Caco-2 (cell line): ENCODE data around the gene ZNF789. TPM values are rescaled to one million over a fixed set of nuclear protein-coding genes. Genes with fewer than 3 reads are reported as not detected.

Source experiments
- BruUV-seq: library from RNA; stranded (reverse); fragments of 400-500 nt; replicated peaks from 2 replicates; lab custom pipeline; 2021; lab: Mats Ljungman, UMichigan
- CTCF ChIA-PET: fragments of 300-600 bp; sonication (Branson Sonifier 250); formaldehyde crosslinking; loops from one replicate; lab custom pipeline; 2022; ENCODE audit warnings: antibody characterized with exemption; lab: Charles Lee
- POLR2A ChIA-PET: fragments of 300-600 bp; sonication (Branson Sonifier 250); formaldehyde crosslinking; loops from one replicate; lab custom pipeline; 2022; ENCODE audit warnings: antibody characterized with exemption; lab: Charles Lee
- DNase-seq, 2 experiments: peaks; one replicate each; pipeline versions ENCODE4 v3.0.0 to v3.0.0-alpha.2; 2020 to 2022
- H3K27me3 ChIP-seq: replicated peaks from 2 replicates; pipeline ENCODE4 v1.6.0; 2011; ENCODE audit warnings: low read length; ENCODE audit not compliant: control insufficient read depth, insufficient read depth
- H3K36me3 ChIP-seq: 2 replicates; pipeline ENCODE4 v1.5.1; 2011; ENCODE audit warnings: low read length; ENCODE audit not compliant: control insufficient read depth, insufficient read depth
- H3K4me1 ChIP-seq: fragments of 250-450 bp; sonication (Bioruptor Pico); 2 replicates; pipeline ENCODE4 v1.5.1; 2020; ENCODE audit warnings: mild to moderate bottlenecking
- H3K4me3 ChIP-seq: 2 replicates; pipeline ENCODE4 v1.5.1; 2011; ENCODE audit warnings: low read depth, mild to moderate bottlenecking, control low read depth, low read length
- H3K9me3 ChIP-seq: fragments of 250-450 bp; sonication (Bioruptor Pico); 2 replicates; pipeline ENCODE4 v1.5.1; 2020; ENCODE audit warnings: mild to moderate bottlenecking, moderate library complexity
- H3K27ac Mint-ChIP-seq: one replicate; pipeline ENCODE4 v1.8.0; 2022; ENCODE audit warnings: mixed read lengths; ENCODE audit not compliant: unreplicated experiment
- H3K27me3 Mint-ChIP-seq: one replicate; pipeline ENCODE4 v1.8.0; 2022; ENCODE audit warnings: mixed read lengths; ENCODE audit not compliant: insufficient read depth, unreplicated experiment
- H3K36me3 Mint-ChIP-seq: one replicate; pipeline ENCODE4 v1.8.0; 2022; ENCODE audit warnings: mild to moderate bottlenecking, mixed read lengths; ENCODE audit not compliant: insufficient read depth, unreplicated experiment
- H3K4me1 Mint-ChIP-seq: one replicate; pipeline ENCODE4 v1.8.0; 2022; ENCODE audit warnings: low read depth, mixed read lengths; ENCODE audit not compliant: unreplicated experiment
- H3K4me3 Mint-ChIP-seq: one replicate; pipeline ENCODE4 v1.8.0; 2022; ENCODE audit warnings: mild to moderate bottlenecking, moderate library complexity, mixed read lengths; ENCODE audit not compliant: unreplicated experiment
- H3K9me3 Mint-ChIP-seq: one replicate; pipeline ENCODE4 v1.8.0; 2022; ENCODE audit warnings: mixed read lengths; ENCODE audit not compliant: unreplicated experiment
- intact Hi-C: fragments of 100-400 bp; cut with micrococcal nuclease; formaldehyde crosslinking; loops from one replicate; pipeline ENCODE4 v1.10.0; 2022; ENCODE audit not compliant: unreplicated experiment
- total RNA-seq: library from RNA; stranded (reverse); gene quantifications from 2 replicates; pipeline ENCODE4 v1.2.3, GENCODE V29; 2022
- TF ChIP-seq, protein P1 (sequence below), 2 experiments: fragments of 200-600 bp in 1 of 2; IDR thresholded peaks; 1 replicate in 1 of 2; 2 replicates in 1 of 2; pipeline versions ENCODE4 v1.5.1 to v1.8.0; 2011 to 2022; ENCODE audit warnings: antibody characterized with exemption in 1 of 2, control low read depth in 1 of 2, inconsistent platforms in 1 of 2, low read depth in 1 of 2, low read length in 1 of 2, mild to moderate bottlenecking in 1 of 2, moderate library complexity in 1 of 2; ENCODE audit not compliant: insufficient read depth in 1 of 2, severe bottlenecking in 1 of 2, unreplicated experiment in 1 of 2

The ZNF789 gene
- total RNA-seq, 1 experiment from 2014 or later, result 30.1 TPM

DNA sequence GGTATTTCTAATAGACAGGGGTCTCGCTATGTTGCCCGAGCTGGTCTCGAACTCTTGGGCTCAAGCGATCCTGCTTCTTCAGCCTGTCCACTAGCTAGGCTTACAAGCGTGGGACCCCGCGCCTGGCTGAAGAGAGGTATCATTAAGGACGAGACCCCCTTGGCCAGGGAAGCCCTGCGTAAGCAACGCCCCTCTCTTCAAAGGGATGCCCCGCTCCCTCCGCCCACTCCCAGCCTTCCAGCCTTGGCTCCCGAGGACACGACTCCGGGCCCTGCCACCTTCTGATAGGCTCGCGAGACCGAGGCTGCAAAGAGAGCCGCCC is 31.6 kb downstream of the ZNF789 start:
- intact Hi-C loops, result loop anchor here (1.0 to 10.0 kb wide), 2 partner anchors 48 to 191 kb away; partner anchors contain the start of gene FAM200A
- peak in 1 of 2 experiments; percentile 99 for DNase-seq

DNA sequence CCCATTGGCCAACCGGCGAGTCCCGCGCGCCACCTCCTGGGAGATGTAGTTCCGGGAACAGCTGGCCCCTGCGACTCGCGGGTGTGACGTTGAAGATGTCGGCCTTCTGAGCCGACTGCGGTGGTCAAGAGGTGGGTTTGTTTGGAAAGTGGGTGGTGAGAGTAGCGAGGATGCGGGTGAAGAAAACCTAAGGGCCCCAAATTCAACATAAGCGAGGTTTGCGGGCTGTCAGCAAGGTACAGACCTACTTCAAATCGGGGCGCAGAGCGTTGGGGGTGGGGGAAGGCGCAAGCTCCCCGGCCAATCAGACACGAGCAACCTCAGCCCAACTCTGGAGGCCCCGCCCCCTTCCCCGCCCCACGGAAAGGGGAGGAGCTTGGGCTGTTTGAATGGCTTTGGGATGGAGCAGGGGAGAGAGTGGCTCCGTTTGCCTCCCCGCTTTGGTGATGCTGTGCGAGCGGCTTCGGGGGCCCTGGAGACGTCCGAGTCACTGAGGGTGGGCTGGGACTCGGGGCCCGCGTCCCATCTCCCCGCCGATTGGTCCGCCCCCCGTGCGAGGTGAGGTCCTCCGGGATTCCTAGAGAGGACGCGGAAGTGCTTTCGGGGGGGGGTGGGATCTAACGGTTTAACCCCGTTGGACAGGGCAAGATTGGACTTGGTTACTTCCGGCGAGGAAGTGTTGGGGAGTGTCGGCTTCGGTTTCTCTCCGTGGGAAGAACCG is 32.1 kb downstream of the ZNF789 start, which contains the start of gene ZKSCAN5:
Gene ZKSCAN5 (plus strand): TSS at position 60 of the 721 bp plus-strand sequence. CDS start 1,383 bp downstream, outside the sequence.
- Histone ChIP-seq H3K4me1 (no peaks in the 10 kb centered on the region; the same call in 1 of the 2 replicates), H3K9me3 (no peaks in the 10 kb centered on the region), H3K36me3 (no peaks in the 10 kb centered on the region), H3K27me3 (no peaks in the 10 kb centered on the region), H3K4me3 (peak within 1 kb of the TSS; percentile 68)
- Mint-ChIP-seq H3K4me3 (peak within 1 kb of the TSS; percentile 85), H3K9me3 (no peaks in the 10 kb centered on the region), H3K4me1 (peaks cover 6% of the 10 kb centered on the region), H3K27me3 (no peaks in the 10 kb centered on the region), H3K27ac (peak within 1 kb of the TSS; percentile 91), H3K36me3 (peaks cover 33% of the 10 kb centered on the region)
- TF ChIP-seq, protein P1, sequence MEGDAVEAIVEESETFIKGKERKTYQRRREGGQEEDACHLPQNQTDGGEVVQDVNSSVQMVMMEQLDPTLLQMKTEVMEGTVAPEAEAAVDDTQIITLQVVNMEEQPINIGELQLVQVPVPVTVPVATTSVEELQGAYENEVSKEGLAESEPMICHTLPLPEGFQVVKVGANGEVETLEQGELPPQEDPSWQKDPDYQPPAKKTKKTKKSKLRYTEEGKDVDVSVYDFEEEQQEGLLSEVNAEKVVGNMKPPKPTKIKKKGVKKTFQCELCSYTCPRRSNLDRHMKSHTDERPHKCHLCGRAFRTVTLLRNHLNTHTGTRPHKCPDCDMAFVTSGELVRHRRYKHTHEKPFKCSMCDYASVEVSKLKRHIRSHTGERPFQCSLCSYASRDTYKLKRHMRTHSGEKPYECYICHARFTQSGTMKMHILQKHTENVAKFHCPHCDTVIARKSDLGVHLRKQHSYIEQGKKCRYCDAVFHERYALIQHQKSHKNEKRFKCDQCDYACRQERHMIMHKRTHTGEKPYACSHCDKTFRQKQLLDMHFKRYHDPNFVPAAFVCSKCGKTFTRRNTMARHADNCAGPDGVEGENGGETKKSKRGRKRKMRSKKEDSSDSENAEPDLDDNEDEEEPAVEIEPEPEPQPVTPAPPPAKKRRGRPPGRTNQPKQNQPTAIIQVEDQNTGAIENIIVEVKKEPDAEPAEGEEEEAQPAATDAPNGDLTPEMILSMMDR (IDR thresholded peaks at IDR 0.05; ENCODE audit: insufficient read depth in 1 of 2, low read depth in 1 of 2, low read length in 1 of 2, severe bottlenecking in 1 of 2, unreplicated experiment in 1 of 2), result no peak
- ChIA-PET CTCF (interaction anchor here (0.7 to 1.2 kb wide), 2 partner anchors 14 to 415 kb away, joined by 3 read pairs; partner anchors contain the start of gene TRIM4), POLR2A (interaction anchor here (0.5 to 1.5 kb wide), 11 partner anchors 17 to 325 kb away, joined by 3 to 12 read pairs (median 3); partner anchors contain the start of genes FAM200A and ZSCAN25)
- DNase-seq, result peak; percentile 96 to 99
- intact Hi-C loops, result loop anchor here (1.0 to 10.0 kb wide), 2 partner anchors 48 to 190 kb away; partner anchors contain the start of gene FAM200A
- no TSS peak for BruUV-seq

More for the DNA sequence above, 31.6 kb downstream of the ZNF789 start:
- Histone ChIP-seq H3K27me3 (no peaks in the 10 kb centered on the region), H3K36me3 (no peaks in the 10 kb centered on the region), H3K4me1 (no peaks in the 10 kb centered on the region; the same call in 1 of the 2 replicates), H3K9me3 (no peaks in the 10 kb centered on the region), H3K4me3 (peak overlapping the region; percentile 68)
- BruUV-seq, result no TSS peak
- H3K27ac Mint-ChIP-seq, result peak overlapping the region; percentile 91
- H3K4me3 Mint-ChIP-seq, result peak overlapping the region; percentile 85
- ChIA-PET POLR2A (interaction anchor here (0.6 to 1.5 kb wide), 10 partner anchors 17 to 326 kb away, joined by 3 to 12 read pairs (median 3); partner anchors contain the start of genes FAM200A and ZSCAN25), CTCF (interaction anchor here (0.7 to 1.2 kb wide), 2 partner anchors 13 to 415 kb away, joined by 3 read pairs; partner anchors contain the start of gene TRIM4)
- H3K4me1 Mint-ChIP-seq, result peaks cover 6% of the 10 kb centered on the region
- H3K27me3 Mint-ChIP-seq, result no peaks in the 10 kb centered on the region
- TF ChIP-seq, protein P1 (IDR thresholded peaks at IDR 0.05; ENCODE audit: insufficient read depth in 1 of 2, low read depth in 1 of 2, low read length in 1 of 2, severe bottlenecking in 1 of 2, unreplicated experiment in 1 of 2), result no peak
- H3K9me3 Mint-ChIP-seq, result no peaks in the 10 kb centered on the region
- H3K36me3 Mint-ChIP-seq, result peaks cover 30% of the 10 kb centered on the region

DNA sequence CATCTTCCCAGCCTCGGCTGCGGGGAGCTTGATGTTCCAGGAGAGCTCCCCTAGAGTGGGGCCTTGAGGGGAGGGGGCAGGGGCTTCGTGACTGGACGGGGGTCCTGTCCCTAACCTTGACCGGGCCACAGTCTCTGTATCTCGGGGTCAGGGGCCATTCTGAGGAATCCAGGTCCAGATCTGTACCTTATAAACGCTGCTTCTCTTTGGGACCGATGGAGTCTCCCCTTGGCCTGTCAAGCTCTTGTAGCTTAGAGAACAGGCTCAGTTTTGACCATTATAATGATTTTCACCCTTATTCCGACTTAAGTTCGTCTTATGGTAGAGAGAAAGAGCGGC is 32.6 kb downstream of the ZNF789 start:
- H3K4me3 ChIP-seq, result peak overlapping the region; percentile 68
- TF ChIP-seq, protein P1 (IDR thresholded peaks at IDR 0.05; ENCODE audit: insufficient read depth in 1 of 2, low read depth in 1 of 2, low read length in 1 of 2, severe bottlenecking in 1 of 2, unreplicated experiment in 1 of 2), result no peak
- no TSS peak for BruUV-seq
- H3K27me3 ChIP-seq, result no peaks in the 10 kb centered on the region
- intact Hi-C loops, result loop anchor here (10.0 kb wide), 1 partner anchor 190 kb away; no protein-coding TSS in a partner anchor
- H3K9me3 Mint-ChIP-seq, result no peaks in the 10 kb centered on the region
- no peaks in the 10 kb centered on the region; the same call in 1 of the 2 replicates for H3K4me1 ChIP-seq
- peaks cover 30% of the 10 kb centered on the region for H3K36me3 Mint-ChIP-seq
- peaks cover 6% of the 10 kb centered on the region for H3K4me1 Mint-ChIP-seq
- ChIA-PET CTCF (interaction anchor here (1.2 kb wide), 1 partner anchor 414 kb away, joined by 3 read pairs; the partner anchor contains the start of gene TRIM4), POLR2A (interaction anchor here (0.5 to 1.5 kb wide), 5 partner anchors 39 to 325 kb away, joined by 3 to 12 read pairs (median 4); partner anchors contain the start of genes FAM200A and ZSCAN25)
- peak overlapping the region; percentile 85 for H3K4me3 Mint-ChIP-seq
- H3K27ac Mint-ChIP-seq, result peak overlapping the region; percentile 91
- H3K9me3 ChIP-seq, result no peaks in the 10 kb centered on the region
- no peak for DNase-seq
- no peaks in the 10 kb centered on the region for H3K36me3 ChIP-seq
- H3K27me3 Mint-ChIP-seq, result no peaks in the 10 kb centered on the region
